LHCN-M2 (cell line): Measurements from ENCODE around the gene FAM161B. TPM values are rescaled to one million over a fixed set of nuclear protein-coding genes. Genes with fewer than 3 reads are reported as not detected.
"Not testable (repeated sequence)": the region's sequence is repeated elsewhere in the genome, so short reads cannot be mapped to it uniquely, and the experiment has no call there.

Experiments
- DNase-seq: peaks from one replicate; pipeline ENCODE4 v3.0.0-alpha.2; 2012; ENCODE audit warnings: low read depth
- polyA plus RNA-seq: library from polyadenylated mRNA; unstranded; fragments of >200 nt; gene quantifications from one replicate; pipeline ENCODE4 v1.2.1, GENCODE V29; 2012; ENCODE audit warnings: missing spikeins
- total RNA-seq: library from RNA; depleted of rRNA; stranded (reverse); fragments of >200 nt; gene quantifications from 2 replicates; pipeline ENCODE4 v1.2.3, GENCODE V29; 2014; rRNA removed

The FAM161B gene
- 2.1 and 3.4 TPM in 2 replicates for total RNA-seq
- polyA plus RNA-seq: 2.7 TPM

GRCh38 chr14:73949752-73950734 is at the start of gene FAM161B, which contains the start of gene COQ6:
Gene FAM161B, minus strand, starts transcription at chr14:73950094. Its CDS starts 68 bp downstream, at chr14:73950026.
Gene COQ6, plus strand, starts transcription at chr14:73950302. Its CDS starts 31 bp downstream, at chr14:73950333.
- peak; percentile 97 for DNase-seq

- no peak for DNase-seq
Observed at GRCh38 chr14:73998726-73999125, 48.8 kb upstream of the FAM161B start.

DNA sequence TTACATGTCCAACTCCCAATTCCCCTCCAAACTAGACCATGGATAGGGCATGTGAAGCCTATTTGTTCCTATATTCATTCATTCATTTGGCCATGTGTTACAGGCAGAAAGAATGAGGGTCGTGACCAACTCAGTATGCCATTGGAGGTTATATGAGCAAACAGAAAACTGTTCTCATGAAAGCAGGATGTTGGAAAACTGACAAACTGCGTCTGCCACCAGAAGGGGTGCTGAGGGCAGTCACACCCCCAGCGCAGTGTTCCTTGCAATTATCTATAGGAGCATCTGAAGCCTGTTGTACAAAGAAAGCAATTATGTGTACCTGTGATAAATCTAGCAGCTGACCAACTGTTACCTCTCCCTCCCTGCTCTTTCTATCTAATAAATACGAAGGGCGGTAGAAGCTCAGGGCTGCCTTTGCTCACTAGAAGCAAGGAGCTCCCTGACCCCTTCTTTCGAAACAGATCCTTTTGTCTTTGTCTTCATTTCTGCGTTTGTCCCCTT is 48.1 kb upstream of the FAM161B start:
- DNase-seq: no peak

- no peak for DNase-seq
Observed at GRCh38 chr14:73997108-73997943, 47.4 kb upstream of the FAM161B start.

DNA sequence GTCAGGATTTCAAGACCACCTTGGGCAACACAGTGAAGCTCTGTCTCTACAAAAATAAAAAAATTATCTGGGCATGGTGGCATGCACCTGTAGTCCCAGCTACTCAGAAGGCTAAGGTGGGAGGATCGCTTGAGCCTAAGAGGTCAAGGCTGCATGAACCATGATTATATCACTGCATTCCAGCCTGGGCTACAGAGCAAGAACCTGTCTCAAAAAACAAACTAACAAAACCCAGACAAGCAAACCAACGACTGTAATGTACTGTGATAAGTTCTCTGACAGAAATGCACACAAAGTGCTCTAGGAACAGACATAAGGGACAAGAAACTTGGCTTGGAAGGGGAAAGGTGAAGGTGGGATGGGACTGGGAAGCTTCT is 46.8 kb upstream of the FAM161B start:
- DNase-seq: no peak

- no peak for DNase-seq
Observed at GRCh38 chr14:73995977-73996378, 46.1 kb upstream of the FAM161B start.

- not testable (repeated sequence) for DNase-seq
Observed at GRCh38 chr14:73994926-73995325, 45.0 kb upstream of the FAM161B start.

DNA sequence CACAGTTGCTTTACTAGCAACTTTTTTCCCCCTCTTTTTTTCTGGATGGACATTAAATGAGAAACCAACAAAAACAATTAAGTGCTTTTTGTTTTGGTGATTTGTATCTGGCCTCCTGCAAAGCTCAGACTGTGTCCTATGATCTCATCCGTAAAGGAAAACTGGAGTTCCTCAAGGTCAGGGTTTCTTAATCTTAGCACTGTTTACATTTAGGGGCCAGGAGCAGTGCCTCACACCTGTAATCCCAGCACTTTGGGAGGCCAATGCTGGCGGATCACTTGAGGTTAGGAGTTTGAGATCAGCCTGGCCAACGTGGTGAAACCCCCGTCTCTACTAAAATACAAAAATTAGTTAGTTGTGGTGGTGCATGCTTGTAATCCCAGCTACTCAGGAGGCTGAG is 41.2 kb upstream of the FAM161B start:
- DNase-seq: no peak

DNA sequence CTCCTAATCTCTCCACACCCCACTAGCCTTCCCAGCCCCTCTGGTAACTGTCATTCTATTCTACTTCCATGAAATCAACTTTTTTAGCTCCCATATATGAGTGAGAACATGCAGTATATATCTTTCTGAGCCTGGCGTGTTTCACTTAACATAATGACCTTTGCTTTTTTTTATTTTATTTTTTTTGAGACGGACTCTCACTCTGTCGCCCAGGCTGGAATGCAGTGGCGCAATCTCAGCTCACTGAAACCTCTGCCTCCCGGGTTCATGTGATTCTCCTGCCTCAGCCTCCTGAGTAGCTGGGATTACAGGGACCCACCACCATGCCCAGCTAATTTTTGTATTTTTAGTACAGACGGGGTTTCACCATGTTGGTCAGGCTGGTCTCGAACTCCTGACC is 38.8 kb upstream of the FAM161B start:
- DNase-seq: not testable (repeated sequence)

DNA sequence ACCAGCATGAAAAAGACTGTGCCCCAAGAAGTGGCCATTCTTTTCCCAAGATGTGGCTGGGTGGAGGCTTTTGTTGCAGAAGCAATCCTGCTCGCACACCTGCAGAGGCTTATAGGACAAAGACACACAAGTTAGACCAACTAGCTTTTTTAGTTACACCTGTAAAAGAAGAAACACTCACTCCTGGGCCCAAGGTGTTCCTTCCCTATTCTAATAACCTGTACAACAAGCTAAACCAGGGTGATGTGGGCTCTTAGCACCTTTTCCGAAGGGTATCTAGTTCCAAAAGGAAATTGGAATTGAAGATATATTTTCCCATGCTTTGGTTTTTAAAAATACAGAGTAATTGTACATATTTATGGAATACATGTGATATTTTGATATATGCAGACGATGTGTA is 38.2 kb upstream of the FAM161B start:
- no peak for DNase-seq

GRCh38 chr14:73977896-73978295 is 28.0 kb upstream of the FAM161B start:
- peak; percentile 14 for DNase-seq

GRCh38 chr14:73976125-73976524 is 26.2 kb upstream of the FAM161B start:
- DNase-seq: no peak

GRCh38 chr14:73973497-73973896 is 23.6 kb upstream of the FAM161B start:
- DNase-seq: peak; percentile 61

- DNase-seq: no peak
Observed at GRCh38 chr14:73968885-73969284, 19.0 kb upstream of the FAM161B start.

- no peak for DNase-seq
Observed at GRCh38 chr14:73965216-73965615, 15.3 kb upstream of the FAM161B start.

- no peak for DNase-seq
Observed at GRCh38 chr14:73961192-73961591, 11.3 kb upstream of the FAM161B start.

GRCh38 chr14:73958591-73958990 is 8.7 kb upstream of the FAM161B start:
- DNase-seq: peak; percentile 38

DNA sequence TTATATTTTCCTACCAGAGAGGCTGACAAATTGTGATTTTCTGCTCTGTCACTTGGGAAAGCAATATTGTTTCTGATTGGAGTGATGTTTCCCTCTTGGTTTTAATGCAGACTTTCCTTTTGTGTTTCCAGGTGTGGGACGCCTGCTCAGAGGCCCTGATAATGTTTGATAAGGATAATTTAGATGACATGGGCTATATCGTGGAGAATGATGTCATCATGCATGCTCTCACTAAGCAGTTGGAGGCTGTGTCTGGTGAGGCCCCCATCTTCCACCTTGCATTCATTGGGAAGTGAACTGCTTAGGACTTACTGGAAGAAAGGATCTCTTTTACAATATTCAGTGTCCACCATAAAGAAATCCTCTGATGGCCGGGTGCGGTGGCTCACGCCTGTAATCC is 5.8 kb upstream of the FAM161B start:
- no peak for DNase-seq

DNA sequence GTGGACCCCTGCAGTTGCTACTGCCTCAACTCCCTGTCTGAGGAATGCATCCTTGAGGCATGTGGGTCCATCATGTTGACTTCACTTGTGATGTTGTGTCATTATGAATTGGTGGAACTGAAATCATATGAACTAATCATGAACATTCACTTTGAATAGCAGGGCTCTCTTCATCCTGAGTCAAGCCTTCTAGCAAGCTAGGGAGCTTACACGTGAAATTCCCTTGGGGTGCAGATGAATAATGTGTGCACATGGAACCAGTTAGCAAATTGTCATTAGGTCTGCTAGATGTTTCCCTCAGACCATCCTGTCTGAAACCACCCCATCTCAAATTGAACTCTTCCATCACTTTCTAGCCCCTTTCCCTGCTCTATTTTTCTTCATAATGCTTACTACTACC is 3.8 kb upstream of the FAM161B start:
- no peak for DNase-seq

- DNase-seq: no peak
Observed at GRCh38 chr14:73945159-73945670, 4.7 kb downstream of the FAM161B start.

DNA sequence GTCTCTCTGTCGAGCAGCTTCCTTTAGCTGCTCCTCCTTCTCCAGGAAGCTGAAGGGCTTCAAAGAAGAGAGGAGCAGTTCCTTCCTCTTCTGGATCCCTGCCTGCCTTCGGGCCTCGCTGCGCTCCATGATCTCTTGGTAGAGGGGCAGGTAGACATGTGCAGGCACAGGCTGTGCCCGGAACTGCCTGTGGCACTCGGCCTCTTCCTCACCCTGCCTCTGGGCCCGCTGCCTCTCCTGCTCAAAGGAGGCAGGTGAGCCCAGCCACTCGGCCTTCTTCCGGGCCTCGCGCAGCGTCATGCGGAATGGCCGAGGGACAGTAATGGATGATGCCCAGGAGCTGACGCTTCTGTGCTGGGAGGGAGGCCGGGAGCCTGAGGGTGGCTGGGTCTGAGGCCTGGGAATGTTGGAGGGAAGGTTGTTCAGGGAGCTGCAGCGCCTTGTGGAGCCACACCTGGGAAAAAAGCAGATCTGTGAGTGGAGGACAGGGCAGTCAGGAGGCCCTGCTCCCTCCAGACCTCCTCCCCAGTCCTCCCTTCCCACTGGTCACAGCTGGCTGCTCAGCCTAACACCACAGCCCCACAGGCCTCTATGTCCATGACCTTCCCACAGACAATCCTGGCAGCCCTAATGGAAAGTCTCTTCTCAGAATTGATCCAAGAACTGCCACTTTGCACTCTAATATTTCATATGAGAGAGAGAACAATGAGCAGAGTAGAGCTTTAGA is 5.3 kb downstream of the FAM161B start:
- no peak for DNase-seq
